Muscle of leg (tissue), 11 donors: Measurements from ENCODE around the gene POTEF. TPM values are rescaled to one million over a fixed set of nuclear protein-coding genes. Genes with fewer than 3 reads are reported as not detected.
"Not testable (repeated sequence)": the region's sequence is repeated elsewhere in the genome, so short reads cannot be mapped to it uniquely, and the experiment has no call there.

Experiments used
- DNase-seq: peaks from one replicate; pipeline ENCODE4 v3.0.0; 2013
- H3K27ac ChIP-seq: one replicate; pipeline ENCODE4 v1.5.1; 2013; ENCODE audit warnings: mild to moderate bottlenecking, low read length, control low read depth
- H3K27me3 ChIP-seq: one replicate; pipeline ENCODE4 v1.6.1; 2013; ENCODE audit warnings: low read length; ENCODE audit not compliant: control insufficient read depth, insufficient read depth
- H3K36me3 ChIP-seq: one replicate; pipeline ENCODE4 v1.6.1; 2013; ENCODE audit warnings: low read length; ENCODE audit not compliant: control insufficient read depth, insufficient read depth
- H3K4me1 ChIP-seq: one replicate; pipeline ENCODE4 v1.6.1; 2013; ENCODE audit warnings: low read length; ENCODE audit not compliant: control insufficient read depth, insufficient read depth
- H3K4me3 ChIP-seq: one replicate; pipeline ENCODE4 v1.5.1; 2013; ENCODE audit warnings: low read length, control low read depth
- H3K9me3 ChIP-seq: replicated peaks from 2 replicates; pipeline ENCODE4 v1.6.1; 2013; ENCODE audit warnings: low read depth, low read length; ENCODE audit not compliant: control insufficient read depth
- WGBS: methylation state at CpG from one replicate; pipeline ENCODE4 v1.1.5; 2013; ENCODE audit warnings: missing lambda C conversion rate; ENCODE audit not compliant: insufficient coverage; 5-methylcytosine and 5-hydroxymethylcytosine counted together
- polyA plus RNA-seq, 8 donors: library from polyadenylated mRNA; unstranded; fragments of 120-200 nt; gene quantifications; one replicate each; pipeline versions ENCODE4 v1.2.1 to v1.2.3, GENCODE V29; 2013; ENCODE audit warnings: inconsistent platforms in 1 of 8, low replicate concordance in 1 of 8; ENCODE audit not compliant: insufficient read length in 8 of 8, insufficient read depth in 1 of 8
- total RNA-seq: library from RNA; stranded (reverse); fragments of 120-200 nt; gene quantifications from one replicate; pipeline ENCODE4 v1.2.4, GENCODE V29; 2013

POTEF gene
- total and polyA plus RNA-seq, 9 donors = 0.05 to 0.50 (median 0.10) TPM; not detected in 2

GRCh38 chr2:130141645-130142370, 12.8 kb upstream of the POTEF start:
- 84% methylated on average over 8 of the region's 22 CpGs for WGBS
- DNase-seq = not testable (repeated sequence)

GRCh38 chr2:130141002-130141401, 12.0 kb upstream of the POTEF start:
- not testable (repeated sequence) for H3K4me3 ChIP-seq, H3K36me3 ChIP-seq, DNase-seq, H3K9me3 ChIP-seq, H3K27me3 ChIP-seq, H3K27ac ChIP-seq, H3K4me1 ChIP-seq
- WGBS = no CpG with 5 or more reads among the region's 6 CpGs

More at GRCh38 chr2:130141645-130142370, 12.8 kb upstream of the POTEF start:
- H3K27ac ChIP-seq, H3K4me3 ChIP-seq, H3K4me1 ChIP-seq, H3K36me3 ChIP-seq, H3K9me3 ChIP-seq, H3K27me3 ChIP-seq: not testable (repeated sequence)

DNA sequence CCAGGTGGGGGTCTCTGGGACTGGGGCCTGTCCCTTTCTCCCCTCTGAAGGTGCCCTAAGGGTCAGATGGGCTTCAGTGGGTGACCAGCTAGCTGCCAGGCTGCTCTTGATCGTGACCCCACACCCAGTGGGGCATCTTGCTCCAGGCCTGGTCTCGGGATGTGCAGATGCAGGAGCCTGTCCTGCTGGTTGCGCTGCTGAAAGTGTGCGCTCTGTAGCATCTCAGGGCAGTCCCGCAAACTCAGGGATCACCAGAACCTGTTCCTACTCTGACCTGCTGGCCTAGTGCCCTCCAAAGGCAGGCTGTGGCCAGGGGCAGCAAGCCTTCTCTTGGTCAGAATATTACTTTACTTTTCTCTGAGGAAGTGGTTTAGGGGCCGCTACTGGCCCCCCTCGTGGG, 11.5 kb upstream of the POTEF start:
- not testable (repeated sequence) for H3K36me3 ChIP-seq, H3K27me3 ChIP-seq, H3K4me1 ChIP-seq, H3K27ac ChIP-seq, H3K9me3 ChIP-seq, DNase-seq, H3K4me3 ChIP-seq
- no CpG with 5 or more reads among the region's 7 CpGs for WGBS

GRCh38 chr2:130139331-130140280, 10.6 kb upstream of the POTEF start:
- not testable (repeated sequence) for H3K36me3 ChIP-seq, H3K9me3 ChIP-seq, H3K4me3 ChIP-seq, H3K4me1 ChIP-seq, DNase-seq, H3K27me3 ChIP-seq, H3K27ac ChIP-seq
- WGBS = 77% methylated on average over 3 of the region's 30 CpGs

- not testable (repeated sequence) for H3K27ac ChIP-seq, H3K9me3 ChIP-seq
- WGBS = 93% methylated on average over 8 of the region's 15 CpGs
Measured at GRCh38 chr2:130138841-130139251, 9.8 kb upstream of the POTEF start.

GRCh38 chr2:130138326-130138725, 9.3 kb upstream of the POTEF start:
- not testable (repeated sequence) for H3K36me3 ChIP-seq, DNase-seq, H3K27ac ChIP-seq, H3K4me3 ChIP-seq, H3K9me3 ChIP-seq, H3K4me1 ChIP-seq, H3K27me3 ChIP-seq
- WGBS = no CpG with 5 or more reads among the region's 13 CpGs

More at GRCh38 chr2:130138841-130139251, 9.8 kb upstream of the POTEF start:
- not testable (repeated sequence) for H3K27me3 ChIP-seq, H3K4me1 ChIP-seq, H3K36me3 ChIP-seq, DNase-seq, H3K4me3 ChIP-seq

GRCh38 chr2:130137118-130137517, 8.1 kb upstream of the POTEF start:
- not testable (repeated sequence) for H3K27me3 ChIP-seq, H3K27ac ChIP-seq, DNase-seq, H3K4me3 ChIP-seq, H3K9me3 ChIP-seq, H3K36me3 ChIP-seq, H3K4me1 ChIP-seq
- WGBS = 79% methylated on average over 3 of the region's 5 CpGs

DNA sequence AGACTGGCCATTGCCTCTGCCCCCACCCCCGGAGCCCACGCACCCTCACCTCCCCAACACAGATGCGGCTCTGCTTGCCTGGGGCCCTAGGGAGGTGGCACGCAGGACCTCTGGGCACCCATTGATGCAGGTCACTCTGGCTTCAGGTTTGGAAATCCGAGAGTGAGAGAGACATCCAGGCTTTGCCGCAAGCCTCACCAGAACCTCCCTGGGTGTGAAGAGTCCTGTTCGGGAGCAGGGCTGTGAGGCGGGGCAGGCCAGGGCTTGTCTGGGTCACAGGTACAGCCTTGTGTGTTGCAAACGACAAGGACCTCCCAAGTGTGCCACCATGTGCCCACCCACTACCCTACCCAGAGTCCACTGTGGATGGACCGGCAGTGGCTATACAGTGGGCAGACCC, 7.5 kb upstream of the POTEF start:
- H3K27me3 ChIP-seq, H3K36me3 ChIP-seq: not testable (repeated sequence)
- 84% methylated on average over 4 of the region's 10 CpGs for WGBS

DNA sequence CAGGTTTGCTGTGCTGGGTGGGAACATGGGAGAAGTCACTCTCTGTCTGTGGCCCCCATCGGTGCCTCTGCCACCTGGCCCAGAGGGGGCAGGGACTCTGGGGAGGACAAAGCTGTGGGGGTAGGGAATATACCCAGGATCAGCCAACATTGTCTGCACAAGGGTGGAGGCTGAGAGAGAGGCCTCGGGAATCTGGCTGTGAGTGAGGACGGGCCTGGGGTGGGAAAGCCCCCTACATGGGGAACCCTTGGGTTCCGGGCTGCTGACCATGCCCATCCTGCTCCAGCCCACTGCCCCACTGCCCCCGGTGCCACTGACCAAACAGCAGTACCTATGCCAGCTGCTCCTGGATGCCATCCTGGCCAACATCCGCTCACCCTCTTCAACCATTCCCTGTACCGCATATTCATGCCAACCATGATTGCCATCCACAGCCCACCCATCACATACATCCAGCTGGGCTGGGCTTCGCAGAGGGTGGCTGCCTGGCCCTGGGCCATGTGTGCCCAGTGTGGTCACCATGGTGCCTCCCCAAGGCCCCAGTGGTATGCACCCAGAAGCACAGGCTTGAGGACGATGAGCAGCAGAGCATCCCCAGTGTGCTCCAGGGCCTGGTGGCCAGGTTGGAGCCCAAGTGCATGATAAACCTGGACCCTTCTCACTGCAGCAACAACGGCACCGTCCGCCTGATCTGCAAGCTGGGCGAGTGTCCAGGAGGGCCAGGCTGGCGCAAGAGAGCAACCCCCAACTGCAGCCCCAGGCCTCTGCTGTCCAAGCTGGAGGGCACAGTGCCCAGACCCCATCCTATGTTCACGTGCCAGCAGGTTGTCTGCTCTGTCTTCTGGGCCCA, 6.9 kb upstream of the POTEF start:
- WGBS = 88% methylated on average over 11 of the region's 15 CpGs

More for the DNA sequence above, 7.5 kb upstream of the POTEF start:
- not testable (repeated sequence) for H3K27ac ChIP-seq, H3K4me3 ChIP-seq, H3K9me3 ChIP-seq, DNase-seq, H3K4me1 ChIP-seq

DNA sequence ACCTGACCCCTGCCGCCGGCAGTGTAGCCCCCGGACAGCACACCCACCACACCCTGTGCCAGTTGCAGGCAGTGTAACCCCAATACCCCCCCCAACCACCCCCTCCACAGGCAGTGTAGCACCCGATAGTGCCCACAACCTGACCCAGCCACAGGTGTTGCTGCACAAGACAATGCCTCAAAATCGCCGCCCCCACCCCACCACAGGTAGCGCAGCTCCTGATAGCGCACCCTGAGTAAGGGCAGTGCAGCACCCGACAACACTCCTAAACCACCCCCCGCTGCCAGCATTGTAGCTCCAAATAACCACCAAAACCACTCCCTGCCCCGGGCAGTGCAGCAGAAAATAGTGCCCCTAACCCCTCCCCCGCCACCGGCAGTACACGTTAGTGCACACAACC, 558 bp downstream of the POTEF start:
- H3K9me3 ChIP-seq, H3K27me3 ChIP-seq, H3K4me1 ChIP-seq, H3K36me3 ChIP-seq, H3K4me3 ChIP-seq, DNase-seq, H3K27ac ChIP-seq: not testable (repeated sequence)
- 87% methylated on average over 7 of the region's 14 CpGs for WGBS

More for the DNA sequence above, 6.9 kb upstream of the POTEF start:
- H3K4me1 ChIP-seq = no peaks in the 10 kb centered on the region
- no peak for DNase-seq
- no peaks in the 10 kb centered on the region for H3K9me3 ChIP-seq
- no peak overlapping the region for H3K27ac ChIP-seq
- H3K27me3 ChIP-seq = no peaks in the 10 kb centered on the region
- H3K36me3 ChIP-seq = no peaks in the 10 kb centered on the region
- no peak overlapping the region for H3K4me3 ChIP-seq
